Ovary (tissue), 9 donors: ENCODE results near the gene AGPAT4. TPM values are rescaled to one million over a fixed set of nuclear protein-coding genes. Genes with fewer than 3 reads are reported as not detected.

Source experiments
- DNase-seq, 5 donors: peaks; one replicate each; pipeline ENCODE4 v3.0.0-alpha.2; 2019 to 2020
- H3K27ac ChIP-seq, 2 donors: fragments of 200-600 bp; one replicate each; pipeline versions ENCODE4 v1.5.1 to v1.8.0; 2019 to 2022
- H3K27me3 ChIP-seq: fragments of 200-600 bp; one replicate; pipeline ENCODE4 v1.8.0; 2022
- H3K36me3 ChIP-seq: fragments of 200-600 bp; sonication (generic); one replicate; pipeline ENCODE4 v1.5.1; 2019
- H3K4me1 ChIP-seq: one replicate; pipeline ENCODE4 v1.8.1; 2013; ENCODE audit warnings: mild to moderate bottlenecking, moderate library complexity; ENCODE audit not compliant: insufficient read depth
- H3K4me3 ChIP-seq: fragments of 200-600 bp; sonication (generic); one replicate; pipeline ENCODE4 v1.5.1; 2017
- H3K9me3 ChIP-seq, 2 donors: fragments of 200-600 bp in 1 of 2; sonication (generic) in 1 of 2; one replicate each; pipeline versions ENCODE4 v1.5.1 to v1.8.1; 2013 to 2019; ENCODE audit warnings: mild to moderate bottlenecking in 1 of 2, moderate library complexity in 1 of 2
- EP300 ChIP-seq: sonication (generic); formaldehyde crosslinking; IDR thresholded peaks from one replicate; pipeline ENCODE4 v1.6.1; 2017; ENCODE audit warnings: antibody characterized with exemption
- POLR2A ChIP-seq: fragments of 450-650 bp; IDR thresholded peaks from one replicate; pipeline ENCODE4 v1.6.1; 2017; ENCODE audit warnings: antibody characterized with exemption, mild to moderate bottlenecking, moderate library complexity
- WGBS, 3 donors: extraction: QIAGEN DNeasy Blood & Tissue Kit in 1 of 3; methylation state at CpG; one replicate each; pipeline versions ENCODE4 v1.1.5 to v1.1.7; 2013 to 2017; 5-methylcytosine and 5-hydroxymethylcytosine counted together
- intact Hi-C, 4 donors: fragments of 100-400 bp; cut with DNase I; formaldehyde crosslinking; loops; one replicate each; pipeline versions ENCODE4 v1.11.0 to v1.15.1; 2022 to 2023
- polyA plus RNA-seq, 2 donors: library from polyadenylated mRNA; stranded (reverse); fragments of 200-250 nt in 1 of 2; fragments of 350-450 nt in 1 of 2; fragmentation: Illumina TruSeq in 1 of 2; extraction: RNeasy Lipid Tissue Mini Kit (QIAGEN cat#74804) in 1 of 2; gene quantifications; one replicate each; pipeline ENCODE4 v1.2.3, GENCODE V29; 2013 to 2014
- total RNA-seq, 7 donors: library from RNA; depleted of rRNA in 2 of 7; stranded (reverse); fragments of >200 nt in 2 of 7; fragmentation: NEBNext Ultra II Directional in 3 of 7; extraction: Animal tissue kit (Norgen Biotek cat#: 25700) in 3 of 7; gene quantifications; one replicate each; pipeline versions ENCODE4 v1.1.0 to v1.2.4, GENCODE V29; 2016 to 2023
- TF ChIP-seq, protein P1 (sequence below), 3 donors: fragments of 450-650 bp in 2 of 3; fragments of 200-600 bp in 1 of 3; IDR thresholded peaks; one replicate each; pipeline versions ENCODE4 v1.5.1 to v1.8.0; 2016 to 2022; ENCODE audit warnings: antibody characterized with exemption in 3 of 3, mild to moderate bottlenecking in 1 of 3
- donor health status: DM: no; HTN: no; CAD: no; lungs with moderate emphysema.
- donor health status: DM: no; HTN: no; CAD: no.
- donor health status: Bipolar disorder and iron deficiency.
- donor health status: DM: yes; HTN: yes; CAD: no.
- donor health status: DM: no; HTN: no; CAD: no.
- donor health status: DM: yes; HTN: yes; CAD: no.

Gene AGPAT4
- total and polyA plus RNA-seq, 9 donors = 4.4 to 13.7 (median 8.9) TPM

DNA sequence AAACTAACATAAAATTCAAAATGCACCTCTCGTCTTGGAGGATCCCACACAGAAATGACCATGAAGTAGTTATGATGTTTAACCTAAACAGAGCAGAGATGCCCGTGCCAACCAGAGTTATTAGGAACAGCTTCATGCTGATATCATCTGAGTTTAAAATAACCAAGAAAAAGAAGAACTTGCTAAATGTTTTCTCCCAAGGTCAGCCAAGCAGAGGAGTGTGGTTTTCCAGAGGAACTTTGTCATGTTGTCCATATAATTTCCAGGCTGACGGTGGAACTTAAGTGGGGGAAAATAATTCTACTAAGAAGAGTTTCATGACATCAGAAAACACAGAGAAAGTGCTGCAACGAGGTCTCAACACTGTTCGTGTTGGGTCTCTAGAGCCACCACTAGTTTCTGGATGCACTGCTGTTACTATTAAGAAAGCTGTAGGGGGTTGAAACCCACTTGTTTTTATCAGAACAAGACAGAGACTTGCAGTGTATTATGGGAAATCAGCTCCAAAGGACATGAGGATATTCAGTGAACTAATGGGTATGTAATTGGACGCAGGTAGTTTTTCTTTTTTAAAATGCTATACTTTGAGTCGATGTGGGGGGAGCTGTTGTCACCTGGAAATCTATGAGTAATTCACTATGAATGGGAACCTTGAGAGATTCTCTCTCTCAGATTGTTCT lies 5.2 kb downstream of the AGPAT4 start:
- TF ChIP-seq POLR2A (no peak), EP300 (no peak)
- TF ChIP-seq, protein P1, sequence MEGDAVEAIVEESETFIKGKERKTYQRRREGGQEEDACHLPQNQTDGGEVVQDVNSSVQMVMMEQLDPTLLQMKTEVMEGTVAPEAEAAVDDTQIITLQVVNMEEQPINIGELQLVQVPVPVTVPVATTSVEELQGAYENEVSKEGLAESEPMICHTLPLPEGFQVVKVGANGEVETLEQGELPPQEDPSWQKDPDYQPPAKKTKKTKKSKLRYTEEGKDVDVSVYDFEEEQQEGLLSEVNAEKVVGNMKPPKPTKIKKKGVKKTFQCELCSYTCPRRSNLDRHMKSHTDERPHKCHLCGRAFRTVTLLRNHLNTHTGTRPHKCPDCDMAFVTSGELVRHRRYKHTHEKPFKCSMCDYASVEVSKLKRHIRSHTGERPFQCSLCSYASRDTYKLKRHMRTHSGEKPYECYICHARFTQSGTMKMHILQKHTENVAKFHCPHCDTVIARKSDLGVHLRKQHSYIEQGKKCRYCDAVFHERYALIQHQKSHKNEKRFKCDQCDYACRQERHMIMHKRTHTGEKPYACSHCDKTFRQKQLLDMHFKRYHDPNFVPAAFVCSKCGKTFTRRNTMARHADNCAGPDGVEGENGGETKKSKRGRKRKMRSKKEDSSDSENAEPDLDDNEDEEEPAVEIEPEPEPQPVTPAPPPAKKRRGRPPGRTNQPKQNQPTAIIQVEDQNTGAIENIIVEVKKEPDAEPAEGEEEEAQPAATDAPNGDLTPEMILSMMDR (IDR thresholded peaks at IDR 0.05) = no peak
- peaks cover 6% of the 10 kb centered on the region for H3K4me1 ChIP-seq
- H3K27me3 ChIP-seq = no peaks in the 10 kb centered on the region
- H3K9me3 ChIP-seq = no peaks in the 10 kb centered on the region
- WGBS, 3 donors = 25 to 42% (median 31%) methylated on average over 7 of the region's 7 CpGs
- intact Hi-C loops = no loop called here
- no peak overlapping the region for H3K4me3 ChIP-seq
- H3K36me3 ChIP-seq = no peaks in the 10 kb centered on the region
- H3K27ac ChIP-seq = peak overlapping the region in 1 of 2 donors; percentile 55
- DNase-seq = no peak

DNA sequence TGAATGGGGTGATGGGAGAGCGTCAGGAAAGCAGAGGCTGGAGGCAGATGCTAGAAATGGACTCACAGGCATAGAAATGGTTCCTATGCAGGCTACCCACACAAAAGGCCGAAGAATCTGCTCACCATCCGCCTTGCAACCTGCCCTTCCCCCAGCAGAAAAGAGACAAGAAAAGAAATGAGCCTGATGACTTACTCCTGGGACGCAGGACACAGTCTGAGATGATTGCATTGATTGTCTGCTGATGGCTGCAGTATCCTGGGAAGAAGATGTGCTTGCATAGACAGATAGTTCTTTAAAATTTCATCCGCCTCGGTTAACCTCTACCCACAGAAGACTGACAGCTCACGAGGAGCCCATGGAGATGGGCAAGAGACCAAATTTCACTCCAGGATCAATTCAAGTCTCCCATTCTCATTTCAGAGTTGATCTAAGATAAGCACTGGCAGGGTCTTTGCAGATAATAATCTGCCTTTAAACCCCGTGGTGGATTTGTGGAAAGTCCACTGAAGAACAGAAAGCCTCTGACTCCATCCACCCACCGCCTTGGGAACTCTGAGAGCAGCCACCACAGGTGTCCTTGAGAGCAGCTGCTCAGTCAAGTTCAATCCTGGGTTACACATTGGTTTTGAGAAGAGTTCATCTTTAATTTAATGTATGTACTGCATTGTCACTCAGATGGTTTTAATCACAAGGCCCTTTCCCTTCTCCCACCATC lies 7.2 kb downstream of the AGPAT4 start:
- 78 to 81% (median 78%) methylated on average over 9 of the region's 9 CpGs for WGBS, 3 donors

DNA sequence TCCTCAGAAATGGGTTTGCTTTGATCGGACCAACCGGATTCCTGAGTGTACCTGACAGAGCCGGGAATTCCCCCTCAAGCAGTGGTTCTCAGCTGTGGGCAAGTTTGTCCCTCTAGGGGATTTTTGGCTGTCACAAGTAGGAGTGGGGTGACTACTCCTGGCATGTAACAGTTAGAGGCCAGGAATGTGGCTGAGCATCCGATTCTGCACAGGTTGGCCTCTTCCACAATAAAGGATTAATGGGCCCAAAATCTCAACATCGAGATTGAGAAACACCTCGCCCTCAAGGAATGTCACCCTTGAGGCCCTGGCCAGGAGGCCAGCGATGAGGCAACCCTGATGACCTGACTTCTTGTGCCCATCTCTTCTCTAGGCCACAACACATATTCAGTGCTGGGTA lies 7.9 kb downstream of the AGPAT4 start:
- no peak overlapping the region for H3K4me3 ChIP-seq
- H3K27ac ChIP-seq = no peak overlapping the region
- no peaks in the 10 kb centered on the region for H3K27me3 ChIP-seq
- intact Hi-C loops = no loop called here
- no peaks in the 10 kb centered on the region for H3K36me3 ChIP-seq
- DNase-seq = no peak
- no peaks in the 10 kb centered on the region for H3K9me3 ChIP-seq
- 92 to 95% (median 94%) methylated on average over 7 of the region's 7 CpGs for WGBS, 3 donors
- H3K4me1 ChIP-seq = peaks cover 6% of the 10 kb centered on the region
- TF ChIP-seq EP300 = no peak
- no peak for TF ChIP-seq POLR2A
- TF ChIP-seq, protein P1 (IDR thresholded peaks at IDR 0.05) = no peak

More for the DNA sequence above, 7.2 kb downstream of the AGPAT4 start:
- Histone ChIP-seq H3K27me3 (no peaks in the 10 kb centered on the region), H3K36me3 (no peaks in the 10 kb centered on the region), H3K9me3 (no peaks in the 10 kb centered on the region), H3K4me3 (no peak overlapping the region), H3K4me1 (peaks cover 6% of the 10 kb centered on the region), H3K27ac (no peak overlapping the region)
- DNase-seq = no peak
- no peak for TF ChIP-seq EP300
- TF ChIP-seq, protein P1 (IDR thresholded peaks at IDR 0.05) = no peak
- TF ChIP-seq POLR2A = no peak
- intact Hi-C loops = no loop called here

DNA sequence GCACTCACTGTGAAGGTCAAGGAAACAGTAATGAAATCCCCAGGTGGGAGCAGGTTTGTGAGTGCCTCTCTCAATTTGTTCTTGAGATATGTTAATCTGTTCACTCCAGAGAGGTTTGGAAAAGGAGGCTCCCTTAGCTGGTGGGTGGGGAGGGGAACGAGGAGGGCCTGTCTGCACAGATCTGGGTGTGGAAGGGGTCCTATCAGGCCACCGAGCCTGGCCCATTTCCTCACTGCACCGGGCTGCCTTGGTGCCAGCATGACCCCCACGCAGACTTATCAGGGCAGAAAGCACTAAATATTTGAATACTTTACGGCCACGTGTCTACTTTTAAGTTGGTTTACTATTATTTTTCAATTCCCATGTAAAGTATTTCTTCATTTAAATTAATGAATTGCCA lies 8.3 kb downstream of the AGPAT4 start:
- no peaks in the 10 kb centered on the region for H3K27me3 ChIP-seq
- DNase-seq = no peak
- H3K9me3 ChIP-seq = no peaks in the 10 kb centered on the region
- H3K36me3 ChIP-seq = no peaks in the 10 kb centered on the region
- intact Hi-C loops = no loop called here
- TF ChIP-seq EP300 (no peak), POLR2A (no peak)
- TF ChIP-seq, protein P1 (IDR thresholded peaks at IDR 0.05) = no peak
- H3K4me3 ChIP-seq = no peak overlapping the region
- peaks cover 6% of the 10 kb centered on the region for H3K4me1 ChIP-seq
- 62 to 64% (median 64%) methylated on average over 6 of the region's 6 CpGs for whole genome bisulfite sequencing, 3 donors
- no peak overlapping the region for H3K27ac ChIP-seq
